CD14-positive monocyte (primary cell): ENCODE data around the gene PLPPR3. TPM values are rescaled to one million over a fixed set of nuclear protein-coding genes. Genes with fewer than 3 reads are reported as not detected.

ENCODE experiments used
- DNase-seq, 3 donors: peaks; one replicate each; pipeline ENCODE4 v3.0.0-alpha.2; 2011 to 2022
- H2AFZ ChIP-seq: 2 replicates; pipeline ENCODE4 v1.6.0; 2012; ENCODE audit warnings: mild to moderate bottlenecking, low read depth, low read length, inconsistent platforms; ENCODE audit not compliant: insufficient read depth, poor library complexity, severe bottlenecking
- H3K27ac ChIP-seq, 2 donors: 1 replicate in 1 of 2; 2 replicates in 1 of 2; pipeline ENCODE4 v1.5.1; 2012 to 2013; ENCODE audit warnings: low read length in 2 of 2, control low read depth in 1 of 2, inconsistent platforms in 1 of 2, low read depth in 1 of 2, mild to moderate bottlenecking in 1 of 2
- H3K27me3 ChIP-seq, 2 donors: one replicate each; pipeline versions ENCODE4 v1.6.0 to v1.6.1; 2011 to 2013; ENCODE audit warnings: low read length in 2 of 2; ENCODE audit not compliant: control insufficient read depth in 2 of 2, insufficient read depth in 2 of 2
- H3K36me3 ChIP-seq, 2 donors: replicated peaks in 1 of 2; 1 replicate in 1 of 2; 2 replicates in 1 of 2; pipeline versions ENCODE4 v1.5.1 to v1.6.1; 2012 to 2013; ENCODE audit warnings: low read length in 2 of 2, control low read depth in 1 of 2, inconsistent platforms in 1 of 2, mild to moderate bottlenecking in 1 of 2; ENCODE audit not compliant: insufficient read depth in 2 of 2, control insufficient read depth in 1 of 2
- H3K4me1 ChIP-seq, 2 donors: 1 replicate in 1 of 2; 2 replicates in 1 of 2; pipeline versions ENCODE4 v1.5.1 to v1.6.1; 2012 to 2013; ENCODE audit warnings: low read length in 2 of 2, control low read depth in 1 of 2, inconsistent platforms in 1 of 2, mild to moderate bottlenecking in 1 of 2, moderate library complexity in 1 of 2; ENCODE audit not compliant: insufficient read depth in 2 of 2, control insufficient read depth in 1 of 2
- H3K4me2 ChIP-seq: replicated peaks from 2 replicates; pipeline ENCODE3; 2012; ENCODE audit warnings: low read length, moderate library complexity, mild to moderate bottlenecking; ENCODE audit not compliant: poor library complexity, severe bottlenecking; ENCODE audit errors: extremely low read depth
- H3K4me3 ChIP-seq, 3 experiments: fragments of 200-600 bp in 1 of 3; sonication (generic) in 1 of 3; replicated peaks in 1 of 3; 1 replicate in 2 of 3; 2 replicates in 1 of 3; pipeline ENCODE4 v1.5.1; 2011 to 2013; ENCODE audit warnings: low read length in 3 of 3, mild to moderate bottlenecking in 3 of 3, control low read depth in 2 of 3, low read depth in 2 of 3, inconsistent platforms in 1 of 3, moderate library complexity in 1 of 3
- H3K79me2 ChIP-seq: 2 replicates; pipeline ENCODE4 v1.6.0; 2012; ENCODE audit warnings: mild to moderate bottlenecking, control low read depth, inconsistent platforms, low read length, moderate library complexity; ENCODE audit not compliant: insufficient read depth
- H3K9ac ChIP-seq: 2 replicates; pipeline ENCODE4 v1.6.0; 2017; ENCODE audit warnings: low read length, mild to moderate bottlenecking; ENCODE audit not compliant: insufficient read depth, poor library complexity, severe bottlenecking
- H3K9me3 ChIP-seq, 2 donors: replicated peaks in 1 of 2; 1 replicate in 1 of 2; 2 replicates in 1 of 2; pipeline versions ENCODE4 v1.5.1 to v1.6.1; 2012 to 2013; ENCODE audit warnings: low read length in 2 of 2, control low read depth in 1 of 2; ENCODE audit not compliant: control insufficient read depth in 1 of 2, insufficient read depth in 1 of 2
- H4K20me1 ChIP-seq: 2 replicates; pipeline ENCODE4 v1.6.0; 2012; ENCODE audit warnings: mild to moderate bottlenecking, low read length, control low read depth, moderate library complexity; ENCODE audit not compliant: insufficient read depth
- H3K27ac Mint-ChIP-seq, 7 donors: one replicate each; pipeline ENCODE4 v1.8.0; 2020; ENCODE audit warnings: mild to moderate bottlenecking in 7 of 7, mixed read lengths in 7 of 7, moderate library complexity in 6 of 7, inconsistent platforms in 2 of 7
- H3K27me3 Mint-ChIP-seq, 3 donors: one replicate each; pipeline ENCODE4 v1.8.0; 2021 to 2022; ENCODE audit warnings: low read depth in 3 of 3, mild to moderate bottlenecking in 3 of 3, mixed read lengths in 3 of 3, moderate library complexity in 3 of 3, inconsistent platforms in 1 of 3
- H3K36me3 Mint-ChIP-seq, 2 donors: one replicate each; pipeline ENCODE4 v1.8.0; 2020; ENCODE audit warnings: mixed read lengths in 2 of 2, inconsistent platforms in 1 of 2, mild to moderate bottlenecking in 1 of 2
- H3K4me1 Mint-ChIP-seq: one replicate; pipeline ENCODE4 v1.8.0; 2020; ENCODE audit warnings: mild to moderate bottlenecking, mixed read lengths
- H3K4me3 Mint-ChIP-seq, 2 donors: one replicate each; pipeline ENCODE4 v1.8.0; 2020; ENCODE audit warnings: mild to moderate bottlenecking in 2 of 2, mixed read lengths in 2 of 2, moderate library complexity in 1 of 2
- H3K9me3 Mint-ChIP-seq, 7 donors: one replicate each; pipeline ENCODE4 v1.8.0; 2020 to 2022; ENCODE audit warnings: mixed read lengths in 7 of 7, mild to moderate bottlenecking in 6 of 7, moderate library complexity in 6 of 7, inconsistent platforms in 2 of 7
- WGBS: methylation state at CpG from one replicate; pipeline ENCODE4 v1.1.5; 2013; ENCODE audit warnings: missing lambda C conversion rate; ENCODE audit not compliant: insufficient coverage; 5-methylcytosine and 5-hydroxymethylcytosine counted together
- intact Hi-C, 2 donors: fragments of 100-400 bp; cut with micrococcal nuclease; formaldehyde crosslinking; loops; one replicate each; pipeline versions ENCODE4 v1.15.0 to v1.15.1; 2023
- polyA plus RNA-seq, 3 donors: library from polyadenylated mRNA; depleted of rRNA in 1 of 3; unstranded in 2 of 3; stranded (reverse) in 1 of 3; fragments of 300-500 nt in 2 of 3; fragments of >200 nt in 1 of 3; fragmentation: Illumina TruSeq in 2 of 3; gene quantifications; 1 replicate in 2 of 3; 2 replicates in 1 of 3; pipeline ENCODE4 v1.2.3, GENCODE V29; 2012 to 2021
- TF ChIP-seq, protein P1 (sequence below): fragments of 200-600 bp; IDR thresholded peaks from one replicate; pipeline ENCODE4 v1.8.0; 2022; ENCODE audit warnings: antibody characterized with exemption, mild to moderate bottlenecking

PLPPR3 gene
- polyA plus RNA-seq, 3 donors: 1.2 TPM; not detected in 2

DNA sequence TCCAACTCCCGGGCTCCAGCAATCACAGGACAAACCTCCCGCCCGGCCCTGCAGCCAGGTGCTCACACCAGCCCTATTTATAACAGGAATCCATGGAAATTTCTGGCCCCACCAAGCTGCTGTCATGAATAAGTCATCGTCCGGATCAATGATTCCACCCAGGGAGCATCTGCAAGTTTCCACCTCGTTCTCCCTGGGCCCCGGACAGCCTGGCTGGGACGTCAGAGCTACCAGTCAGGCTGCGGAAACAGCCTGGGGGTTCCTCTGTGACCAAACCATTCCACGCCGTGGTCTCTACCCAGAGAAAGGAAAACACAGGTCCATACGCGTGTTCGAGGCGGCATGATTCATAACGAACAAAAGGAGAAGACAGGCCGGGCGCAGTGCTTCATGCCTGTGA lies 45.2 kb downstream of the PLPPR3 start:
- DNase-seq: no peak
- Mint-ChIP-seq H3K4me1 (no peaks in the 10 kb centered on the region), H3K27me3 (peaks cover 9 to 13% (median 10%) of the 10 kb centered on the region in 3 donors), H3K27ac (no peak overlapping the region), H3K36me3 (no peaks in the 10 kb centered on the region), H3K9me3 (peaks cover 0 to 4% (median 0%) of the 10 kb centered on the region in 7 donors), H3K4me3 (no peak overlapping the region)
- Histone ChIP-seq H3K4me1 (no peaks in the 10 kb centered on the region), H2AFZ (no peak overlapping the region), H4K20me1 (no peaks in the 10 kb centered on the region), H3K4me3 (no peak overlapping the region), H3K4me2 (no peak overlapping the region), H3K9ac (no peak overlapping the region), H3K27me3 (peaks cover 0 to 2% of the 10 kb centered on the region in 2 donors), H3K27ac (no peak overlapping the region), H3K9me3 (no peaks in the 10 kb centered on the region), H3K36me3 (no peaks in the 10 kb centered on the region), H3K79me2 (no peaks in the 10 kb centered on the region)
- TF ChIP-seq, protein P1, sequence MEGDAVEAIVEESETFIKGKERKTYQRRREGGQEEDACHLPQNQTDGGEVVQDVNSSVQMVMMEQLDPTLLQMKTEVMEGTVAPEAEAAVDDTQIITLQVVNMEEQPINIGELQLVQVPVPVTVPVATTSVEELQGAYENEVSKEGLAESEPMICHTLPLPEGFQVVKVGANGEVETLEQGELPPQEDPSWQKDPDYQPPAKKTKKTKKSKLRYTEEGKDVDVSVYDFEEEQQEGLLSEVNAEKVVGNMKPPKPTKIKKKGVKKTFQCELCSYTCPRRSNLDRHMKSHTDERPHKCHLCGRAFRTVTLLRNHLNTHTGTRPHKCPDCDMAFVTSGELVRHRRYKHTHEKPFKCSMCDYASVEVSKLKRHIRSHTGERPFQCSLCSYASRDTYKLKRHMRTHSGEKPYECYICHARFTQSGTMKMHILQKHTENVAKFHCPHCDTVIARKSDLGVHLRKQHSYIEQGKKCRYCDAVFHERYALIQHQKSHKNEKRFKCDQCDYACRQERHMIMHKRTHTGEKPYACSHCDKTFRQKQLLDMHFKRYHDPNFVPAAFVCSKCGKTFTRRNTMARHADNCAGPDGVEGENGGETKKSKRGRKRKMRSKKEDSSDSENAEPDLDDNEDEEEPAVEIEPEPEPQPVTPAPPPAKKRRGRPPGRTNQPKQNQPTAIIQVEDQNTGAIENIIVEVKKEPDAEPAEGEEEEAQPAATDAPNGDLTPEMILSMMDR: no peak
- intact Hi-C loops: loop anchor here in 1 of 2 donors (10.0 kb wide), 1 partner anchor 208 kb away; the partner anchor contains the start of gene WDR18
- WGBS: 90% methylated on average over 17 of the region's 18 CpGs

DNA sequence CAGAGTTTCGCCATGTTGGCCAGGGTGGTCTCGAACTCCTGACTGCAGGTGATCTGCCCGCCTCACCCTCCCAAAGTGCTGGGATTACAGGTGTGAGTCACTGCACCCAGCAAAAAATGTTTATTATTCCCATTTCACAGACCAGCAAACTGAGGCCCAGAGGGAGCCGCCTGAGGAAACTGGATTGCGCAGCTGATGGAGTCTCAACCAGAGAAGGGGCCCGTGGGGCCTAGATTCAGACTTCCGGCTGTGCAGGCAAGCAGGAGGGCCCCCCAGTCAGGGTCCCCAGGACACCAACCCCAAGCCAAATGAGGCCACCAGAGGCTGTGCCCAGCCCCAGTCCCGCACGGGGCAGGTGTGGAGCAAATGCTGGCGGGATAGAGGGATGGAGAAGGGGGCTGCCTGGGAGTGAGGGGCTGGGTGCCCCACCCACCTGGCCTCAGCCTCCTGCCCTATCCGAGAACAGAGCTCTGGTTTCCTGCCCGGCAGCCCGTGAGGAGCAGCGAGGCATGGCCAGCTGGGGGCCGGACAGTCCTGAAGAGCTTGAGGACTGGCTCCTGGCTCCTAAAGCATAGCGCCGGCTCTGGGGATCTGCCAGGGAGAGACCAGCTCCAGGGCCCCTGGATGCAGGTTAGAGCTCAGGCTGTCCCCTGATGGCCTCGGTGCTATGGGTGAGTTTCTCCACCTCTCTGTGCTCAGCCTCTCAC lies 48.9 kb downstream of the PLPPR3 start:
- Histone ChIP-seq H3K36me3 (no peaks in the 10 kb centered on the region), H3K79me2 (no peaks in the 10 kb centered on the region), H3K9ac (no peak overlapping the region), H2AFZ (no peak overlapping the region), H3K4me2 (no peak overlapping the region), H4K20me1 (no peaks in the 10 kb centered on the region), H3K9me3 (no peaks in the 10 kb centered on the region), H3K4me3 (no peak overlapping the region), H3K4me1 (peaks cover 0 to 3% of the 10 kb centered on the region in 2 donors), H3K27ac (no peak overlapping the region), H3K27me3 (no peaks in the 10 kb centered on the region)
- Mint-ChIP-seq H3K27ac (no peak overlapping the region), H3K36me3 (no peaks in the 10 kb centered on the region), H3K27me3 (peaks cover 4 to 17% (median 13%) of the 10 kb centered on the region in 3 donors), H3K4me1 (peaks cover 4% of the 10 kb centered on the region), H3K9me3 (peaks cover 0 to 3% (median 0%) of the 10 kb centered on the region in 7 donors), H3K4me3 (no peak overlapping the region)
- TF ChIP-seq, protein P1: no peak
- 96% methylated on average over 13 of the region's 18 CpGs for WGBS
- no peak for DNase-seq
- intact Hi-C loops: loop anchor here (5.0 to 10.0 kb wide), 3 partner anchors 79 to 212 kb away; partner anchors contain the start of genes WDR18 (in 2 of the 2) and ELANE (in 1 of the 2)
